ENCODE data around the gene TMEM95. TPM values are rescaled to one million over a fixed set of nuclear protein-coding genes. Genes with fewer than 3 reads are reported as not detected.
A peak's percentile ranks its signal among the peaks of the same experiment; 100 is the strongest.

The TMEM95 gene
- total and polyA plus RNA-seq, 10 of the 15 experiments (the other 5 are each of a cell fraction or from before 2014, with no cell fraction given) = 0.05 to 0.28 TPM; not detected in 8

GRCh38 chr17:7404737-7405349 lies 49.9 kb downstream of the TMEM95 start (continued):
- no peak for TF ChIP-seq TCF7 (IDR thresholded peaks at IDR 0.05; ENCODE audit: borderline replicate concordance)
- TF ChIP-seq BCL11A (IDR thresholded peaks at IDR 0.05; ENCODE audit: low read depth, low read length) = no peak
- no peak for TF ChIP-seq KDM1A (IDR thresholded peaks at IDR 0.05; ENCODE audit: borderline replicate concordance)
- TF ChIP-seq EGR1 (IDR thresholded peaks at IDR 0.05; ENCODE audit: borderline replicate concordance in 1 of 2, low read depth in 2 of 2, low read length in 2 of 2) = peak in 1 of 2 experiments; percentile 21; a peak in 1 of 3 replicates
- TF ChIP-seq NKRF (conservative IDR thresholded peaks at IDR 0.05) = no peak
- peak; percentile 14; the same call in 1 of the 2 replicates for TF ChIP-seq IKZF1 (conservative IDR thresholded peaks at IDR 0.05)
- TF ChIP-seq KLF5 (IDR thresholded peaks at IDR 0.05; ENCODE audit: partially characterized antibody) = no peak
- no peak for TF ChIP-seq PRDM15 (CRISPR knock-in tag; IDR thresholded peaks at IDR 0.05)

Data from GM12878 (cell line).